A172 (cell line): Measurements from ENCODE around the gene POMT2. TPM values are rescaled to one million over a fixed set of nuclear protein-coding genes. Genes with fewer than 3 reads are reported as not detected.
"Not testable (repeated sequence)": the region's sequence is repeated elsewhere in the genome, so short reads cannot be mapped to it uniquely, and the experiment has no call there.

Experiments used
- DNase-seq: peaks from one replicate; pipeline ENCODE4 v3.0.0-alpha.2; 2015; ENCODE audit warnings: low spot score
- total RNA-seq: library from RNA; depleted of rRNA; stranded (reverse); fragments of >200 nt; shearing (Covaris generic); gene quantifications from 2 replicates; pipeline ENCODE4 v1.2.3, GENCODE V29; 2014; rRNA removed

Gene POMT2, protein sequence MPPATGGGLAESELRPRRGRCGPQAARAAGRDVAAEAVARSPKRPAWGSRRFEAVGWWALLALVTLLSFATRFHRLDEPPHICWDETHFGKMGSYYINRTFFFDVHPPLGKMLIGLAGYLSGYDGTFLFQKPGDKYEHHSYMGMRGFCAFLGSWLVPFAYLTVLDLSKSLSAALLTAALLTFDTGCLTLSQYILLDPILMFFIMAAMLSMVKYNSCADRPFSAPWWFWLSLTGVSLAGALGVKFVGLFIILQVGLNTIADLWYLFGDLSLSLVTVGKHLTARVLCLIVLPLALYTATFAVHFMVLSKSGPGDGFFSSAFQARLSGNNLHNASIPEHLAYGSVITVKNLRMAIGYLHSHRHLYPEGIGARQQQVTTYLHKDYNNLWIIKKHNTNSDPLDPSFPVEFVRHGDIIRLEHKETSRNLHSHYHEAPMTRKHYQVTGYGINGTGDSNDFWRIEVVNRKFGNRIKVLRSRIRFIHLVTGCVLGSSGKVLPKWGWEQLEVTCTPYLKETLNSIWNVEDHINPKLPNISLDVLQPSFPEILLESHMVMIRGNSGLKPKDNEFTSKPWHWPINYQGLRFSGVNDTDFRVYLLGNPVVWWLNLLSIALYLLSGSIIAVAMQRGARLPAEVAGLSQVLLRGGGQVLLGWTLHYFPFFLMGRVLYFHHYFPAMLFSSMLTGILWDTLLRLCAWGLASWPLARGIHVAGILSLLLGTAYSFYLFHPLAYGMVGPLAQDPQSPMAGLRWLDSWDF
- total RNA-seq = 13.7 and 14.5 TPM in 2 replicates

DNA sequence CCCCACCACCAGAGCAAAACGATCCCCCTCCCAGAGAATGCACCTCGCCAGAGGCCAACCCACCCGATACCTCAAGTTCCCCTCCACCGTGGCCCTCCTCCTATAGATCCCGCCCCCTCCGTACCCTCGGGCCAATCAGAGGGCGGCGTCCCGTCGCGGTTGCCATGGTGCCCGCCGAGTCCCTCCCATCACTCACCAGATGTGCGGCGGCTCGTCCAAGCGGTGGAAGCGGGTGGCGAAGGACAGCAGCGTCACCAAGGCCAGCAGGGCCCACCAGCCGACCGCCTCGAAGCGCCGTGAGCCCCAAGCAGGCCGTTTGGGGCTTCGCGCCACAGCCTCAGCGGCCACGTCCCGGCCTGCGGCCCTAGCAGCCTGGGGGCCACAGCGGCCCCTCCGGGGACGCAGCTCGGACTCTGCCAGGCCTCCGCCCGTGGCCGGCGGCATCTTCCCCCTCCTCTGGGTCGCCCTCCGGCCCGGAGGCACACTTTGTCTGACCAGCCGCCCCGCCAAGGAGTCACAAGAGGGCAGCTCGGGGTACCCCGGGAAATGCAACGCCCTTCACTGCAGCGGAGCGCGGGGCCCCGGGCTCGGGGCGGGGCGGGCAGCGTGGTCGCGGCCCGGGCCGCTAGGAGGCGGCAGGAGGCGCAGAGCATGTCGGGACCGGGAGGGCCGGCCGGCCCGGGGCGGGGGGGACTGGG is at the start of gene POMT2:
TSS of gene POMT2 (minus strand) at position 646 of the 698 bp plus-strand sequence. CDS start at position 444, 202 bp downstream.
- peak; percentile 63 for DNase-seq

DNA sequence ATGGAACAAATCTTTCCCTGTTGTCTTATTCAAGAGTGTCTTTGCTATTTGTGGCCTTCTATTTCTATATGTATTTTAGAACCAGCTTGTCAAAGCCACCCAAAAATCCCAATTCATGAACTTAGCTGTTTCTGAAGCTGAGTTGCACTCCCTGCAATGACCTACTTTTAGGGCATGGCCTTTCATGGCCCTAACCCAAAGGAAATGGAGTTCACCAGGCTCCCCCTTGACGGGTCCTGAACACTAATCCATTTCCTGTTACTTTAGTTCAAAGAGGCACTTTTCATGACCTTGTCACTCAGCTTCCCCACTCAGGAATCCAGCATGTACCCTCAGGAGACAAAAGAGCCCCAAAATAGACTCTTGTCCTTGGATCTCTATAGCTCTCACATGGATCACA is 48.6 kb upstream of the POMT2 start:
- no peak for DNase-seq

DNA sequence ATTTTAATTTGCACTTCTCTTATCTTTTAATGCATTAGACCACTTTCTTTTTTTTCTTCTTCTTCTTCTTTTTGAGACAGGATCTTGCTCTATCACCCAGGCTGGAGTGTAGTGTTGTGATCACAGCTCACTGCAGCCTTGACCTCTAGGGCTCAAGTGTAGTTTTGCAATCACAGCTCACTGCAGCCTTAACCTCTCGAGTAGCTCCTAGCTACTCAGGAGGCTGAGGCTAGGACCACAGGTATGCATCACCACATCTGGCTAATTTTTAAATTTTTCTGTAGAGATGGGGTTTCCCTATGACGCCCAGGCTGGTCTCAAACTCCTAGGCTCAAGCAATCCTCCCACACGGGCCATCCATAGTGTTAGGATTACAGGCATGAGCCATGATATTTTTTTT is 43.5 kb upstream of the POMT2 start:
- DNase-seq = no peak

DNA sequence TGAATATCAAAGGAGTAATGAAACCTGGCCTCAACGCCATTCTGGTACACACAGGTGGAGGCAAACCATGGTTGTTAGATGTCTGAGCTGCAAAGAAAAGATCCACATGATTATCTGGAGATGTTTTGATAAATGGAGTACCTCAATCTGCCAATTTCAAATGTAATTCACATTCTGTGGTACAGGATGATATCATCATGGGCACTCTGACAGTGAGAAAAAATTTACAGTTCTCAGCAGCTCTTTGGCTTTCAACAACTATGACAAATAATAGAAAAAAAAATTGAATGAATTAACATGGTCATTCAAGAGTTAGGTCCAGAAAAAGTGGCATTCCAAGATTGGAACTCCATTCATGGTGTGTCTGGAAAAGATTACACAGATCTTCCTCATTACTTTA is 38.9 kb upstream of the POMT2 start:
- DNase-seq = no peak

DNA sequence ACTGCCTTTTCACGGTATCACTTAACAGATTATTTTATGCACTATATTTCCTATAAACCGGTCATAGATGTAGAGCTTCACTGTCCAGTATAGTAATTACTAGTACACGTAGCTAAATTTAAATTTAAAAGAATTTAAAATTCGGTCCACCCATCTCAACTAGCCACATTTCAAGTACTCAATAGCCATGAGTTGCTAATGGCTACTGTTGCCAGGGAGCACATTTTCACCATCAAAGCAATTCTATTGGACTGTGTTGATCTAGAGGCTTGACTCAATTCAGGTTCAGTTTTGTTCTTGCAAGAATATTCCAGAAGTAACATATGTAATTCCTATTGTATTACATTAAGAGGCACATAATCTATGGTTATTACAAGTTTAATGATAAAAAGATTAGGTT is 36.2 kb upstream of the POMT2 start:
- no peak for DNase-seq

DNA sequence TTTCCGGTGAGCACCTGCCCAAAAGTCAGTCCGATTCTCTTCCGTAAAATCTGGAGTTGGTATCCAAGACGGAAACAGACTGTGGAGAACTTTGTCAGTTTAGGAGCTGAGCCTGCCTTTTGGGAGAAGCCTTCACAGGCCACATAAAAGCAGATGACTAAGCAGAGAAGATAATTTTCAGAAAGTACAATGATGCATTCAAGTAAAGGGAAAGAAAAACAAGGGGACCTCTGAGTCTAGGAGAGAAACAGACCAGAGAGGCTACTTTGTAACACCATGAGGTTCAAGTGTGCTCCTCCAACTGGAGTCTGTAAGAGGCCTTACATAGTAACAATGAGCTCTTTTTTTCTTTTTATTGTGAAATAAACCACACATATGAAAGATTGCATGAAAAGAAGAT is 35.1 kb upstream of the POMT2 start:
- no peak for DNase-seq

DNA sequence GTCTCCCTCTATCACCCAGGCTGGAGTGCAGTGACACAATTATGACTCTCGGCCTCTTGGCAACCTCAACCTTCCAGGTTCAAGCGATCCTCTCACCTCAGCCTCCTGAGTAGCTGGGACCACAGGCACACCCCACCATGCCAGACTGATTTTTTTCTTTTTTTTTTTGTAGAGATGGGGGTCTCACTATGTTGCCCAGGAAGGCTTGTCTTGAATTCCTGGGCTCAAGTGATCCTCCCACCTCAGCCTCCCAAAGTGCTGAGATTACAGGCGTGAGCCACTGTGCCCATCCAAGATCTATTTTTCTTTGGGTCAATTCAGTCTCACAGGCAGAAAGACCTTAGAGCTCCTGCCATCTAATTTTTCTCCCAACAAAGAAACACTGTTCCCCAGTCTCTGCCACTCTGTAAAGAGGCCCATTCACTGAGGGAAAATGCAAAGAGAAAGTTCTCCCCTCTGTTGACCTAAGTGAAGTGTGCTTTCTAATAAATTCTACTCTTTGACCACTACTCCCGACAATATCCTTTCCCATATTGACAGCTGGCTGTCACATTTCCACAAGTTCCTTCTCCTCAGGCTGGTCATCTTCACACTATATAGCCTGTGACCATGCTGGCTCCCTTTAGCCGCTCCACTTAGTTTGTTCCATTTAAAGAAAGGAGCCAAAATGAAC is 32.9 kb upstream of the POMT2 start:
- DNase-seq = no peak

DNA sequence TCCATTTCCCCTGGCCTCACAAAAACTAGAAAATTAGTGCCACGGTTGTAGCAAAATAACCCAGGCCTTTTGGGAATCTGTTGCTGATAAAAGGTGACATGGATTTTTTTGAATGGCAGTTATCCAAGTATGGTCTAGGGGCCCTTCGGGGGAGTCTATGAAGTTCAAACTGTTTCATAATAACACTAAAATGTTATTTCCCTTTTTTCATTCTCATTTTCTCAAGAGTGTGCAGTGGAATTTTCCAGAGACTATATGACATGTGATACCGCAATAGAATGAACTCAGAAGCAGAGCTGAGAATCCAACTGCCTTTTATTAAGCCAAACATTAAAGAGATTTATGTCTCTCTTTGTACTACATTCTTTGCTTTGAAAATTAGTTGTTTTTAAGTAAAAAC is 27.1 kb upstream of the POMT2 start:
- no peak for DNase-seq

DNA sequence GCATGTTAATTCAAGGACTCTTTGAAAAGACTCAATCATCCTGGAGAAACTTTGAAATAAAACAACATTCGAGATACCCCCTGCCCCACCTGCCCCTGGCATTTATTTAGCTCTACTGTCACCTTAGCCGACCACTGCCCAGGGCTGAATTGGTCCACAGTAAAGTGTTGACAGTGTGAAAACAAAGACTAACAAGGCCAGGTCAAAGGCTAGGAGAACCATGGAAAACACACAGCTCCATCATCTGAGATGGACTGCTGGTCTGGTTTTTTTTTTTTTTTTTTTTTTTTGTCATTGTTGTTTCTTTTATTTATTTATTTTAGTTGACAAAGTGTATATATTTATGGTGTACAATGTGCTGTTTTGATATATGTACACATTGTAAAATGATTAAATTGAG is 25.8 kb upstream of the POMT2 start:
- no peak for DNase-seq

DNA sequence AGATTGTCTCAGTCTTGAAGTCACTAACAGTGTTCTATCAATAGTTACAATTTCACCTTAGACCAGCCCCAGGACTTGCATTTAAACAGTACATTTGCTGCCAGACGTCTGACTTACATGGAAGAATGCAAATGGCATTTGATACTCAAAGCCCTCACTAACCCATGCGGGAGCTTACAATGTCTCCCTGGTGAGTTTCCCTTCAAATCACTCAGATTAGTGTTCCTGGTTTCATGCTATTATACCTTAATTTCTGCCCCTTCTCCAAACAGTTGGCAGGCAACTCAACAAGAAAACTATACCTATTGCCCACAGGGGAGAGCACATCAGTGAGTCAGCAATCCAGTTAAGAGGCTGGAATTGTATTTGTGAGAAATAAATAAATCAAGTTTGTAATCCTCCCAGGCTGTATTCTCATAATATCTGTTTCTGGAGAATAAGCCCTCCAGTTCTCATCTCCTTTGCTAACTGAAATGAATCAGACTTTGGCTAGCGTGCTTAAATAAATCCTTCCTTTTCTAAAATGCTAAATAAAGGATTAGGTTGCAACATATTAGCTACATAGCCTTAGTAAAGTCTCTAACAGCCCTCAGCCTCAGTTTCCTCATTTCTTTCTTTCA is 23.8 kb upstream of the POMT2 start:
- DNase-seq = no peak

DNA sequence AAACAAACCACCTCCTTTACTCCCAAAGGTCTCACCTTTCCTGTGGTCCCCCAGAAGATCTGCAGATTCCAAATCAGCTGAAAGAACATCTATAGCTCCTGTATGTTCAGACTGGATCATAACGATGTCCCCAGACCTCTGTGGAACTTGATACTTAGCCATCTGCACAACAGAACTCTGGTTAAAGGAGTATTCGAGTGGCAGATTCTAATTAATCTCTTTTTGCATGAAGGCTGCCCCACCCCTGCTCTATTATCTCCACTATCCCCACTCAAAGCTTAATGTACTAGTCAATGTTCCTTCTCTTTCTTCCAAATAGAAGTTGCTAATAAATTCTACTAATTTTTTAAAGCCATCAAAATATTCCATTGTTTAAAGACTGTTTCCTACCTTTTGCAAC is 23.0 kb upstream of the POMT2 start:
- no peak for DNase-seq

DNA sequence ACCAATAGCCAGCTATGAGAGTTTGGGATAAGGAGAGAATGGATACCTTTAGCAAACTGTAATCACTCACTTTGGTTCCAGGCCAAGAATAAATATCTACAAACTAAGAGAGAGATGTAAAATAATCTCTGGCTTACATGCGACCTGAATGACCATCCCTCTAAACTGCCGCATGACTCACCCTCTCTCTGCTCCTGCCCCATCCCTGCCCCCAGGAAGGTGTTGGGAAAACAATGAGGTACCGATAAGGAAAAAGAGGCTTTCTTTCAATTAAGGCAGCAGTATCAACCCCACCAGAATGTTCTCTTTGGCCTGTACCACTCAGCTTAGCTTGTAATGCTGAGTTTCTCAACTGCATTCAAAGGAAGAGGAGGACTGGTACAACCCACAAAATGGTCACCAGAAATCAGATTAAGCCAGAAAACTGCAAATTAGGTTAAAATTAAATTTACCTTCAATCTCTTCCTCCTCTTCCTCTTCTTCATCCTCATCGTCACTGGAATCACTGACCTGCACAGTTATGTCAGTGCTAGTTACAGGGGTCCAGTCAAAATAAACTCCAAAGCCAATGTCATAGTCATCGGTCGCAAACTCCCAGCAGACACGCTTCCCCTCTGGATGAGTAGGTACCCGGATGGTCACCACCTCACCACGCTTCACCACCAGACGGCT is 22.2 kb upstream of the POMT2 start:
- DNase-seq = no peak

DNA sequence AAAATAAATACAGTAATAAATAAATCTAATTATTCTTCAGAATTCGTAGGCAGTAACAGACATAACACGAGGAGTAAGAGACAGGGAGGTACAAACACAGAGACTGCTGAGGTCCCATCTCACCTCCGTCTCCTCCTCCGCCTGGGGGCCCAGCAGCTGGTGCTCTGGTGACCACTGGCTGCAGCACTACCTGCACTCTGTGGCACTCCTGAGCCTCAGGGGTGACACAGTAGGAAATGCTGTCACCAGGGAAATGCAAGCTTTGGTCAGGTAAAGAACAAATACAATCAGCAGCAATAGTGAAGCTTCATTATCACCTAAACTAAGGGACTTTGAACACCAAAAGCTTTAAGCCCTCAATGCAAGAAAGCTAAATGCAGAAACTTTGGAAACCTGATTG is 19.7 kb upstream of the POMT2 start:
- no peak for DNase-seq

DNA sequence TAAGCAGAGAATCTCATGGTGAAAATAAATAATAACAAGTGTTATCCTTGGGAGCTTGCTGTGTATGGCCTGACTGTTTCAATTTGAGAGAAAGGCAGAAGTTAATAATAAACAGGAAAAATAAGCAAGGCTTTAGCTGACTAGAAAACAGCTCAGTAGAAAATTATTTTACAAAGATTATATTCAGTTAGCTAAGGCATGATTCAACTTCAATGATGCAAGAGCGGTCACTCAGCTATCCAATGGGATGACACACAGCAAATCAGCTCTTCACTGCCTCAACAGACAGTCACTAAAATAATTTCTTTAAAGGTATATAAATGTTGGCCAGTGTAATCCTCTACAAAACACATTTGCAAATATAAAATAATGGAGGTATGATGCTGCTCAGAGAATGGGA is 18.7 kb upstream of the POMT2 start:
- DNase-seq = no peak

DNA sequence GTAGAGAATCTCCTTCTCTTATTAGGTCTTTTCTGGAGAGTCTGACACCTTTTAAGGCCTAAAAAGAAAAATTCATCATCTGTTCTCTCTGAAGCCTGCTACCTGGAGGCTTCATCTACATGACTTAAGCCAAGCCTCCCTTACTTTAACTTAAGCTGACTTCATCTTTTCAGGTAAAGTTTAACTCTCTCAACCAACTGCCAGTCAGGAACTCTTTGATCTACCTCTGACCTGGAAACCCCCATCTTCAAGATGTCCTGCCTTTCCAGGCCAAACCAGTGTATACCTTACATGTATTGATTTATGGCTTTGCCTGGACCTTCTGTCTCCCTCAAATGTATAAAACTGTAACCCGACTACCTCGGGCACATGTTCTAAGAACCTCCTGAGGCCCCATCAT is 17.6 kb upstream of the POMT2 start:
- DNase-seq = no peak

DNA sequence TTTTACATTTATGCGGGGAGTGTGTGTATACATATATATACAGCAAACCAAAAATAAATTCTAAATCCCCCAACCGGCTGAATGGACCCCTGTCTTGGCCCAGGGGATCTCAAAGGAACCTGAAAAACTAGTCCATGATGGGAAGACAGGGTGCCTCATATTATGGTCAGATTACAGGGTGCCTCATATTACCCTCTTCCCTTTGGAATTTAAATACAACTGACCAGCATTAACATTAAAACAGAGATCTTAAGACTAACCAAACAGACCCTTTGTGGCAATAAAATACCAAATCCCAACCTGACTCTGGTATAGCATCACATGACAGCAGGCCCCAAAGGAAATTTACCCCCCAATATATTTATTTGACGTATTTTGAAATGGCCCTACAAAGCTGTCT is 17.2 kb upstream of the POMT2 start:
- no peak for DNase-seq

DNA sequence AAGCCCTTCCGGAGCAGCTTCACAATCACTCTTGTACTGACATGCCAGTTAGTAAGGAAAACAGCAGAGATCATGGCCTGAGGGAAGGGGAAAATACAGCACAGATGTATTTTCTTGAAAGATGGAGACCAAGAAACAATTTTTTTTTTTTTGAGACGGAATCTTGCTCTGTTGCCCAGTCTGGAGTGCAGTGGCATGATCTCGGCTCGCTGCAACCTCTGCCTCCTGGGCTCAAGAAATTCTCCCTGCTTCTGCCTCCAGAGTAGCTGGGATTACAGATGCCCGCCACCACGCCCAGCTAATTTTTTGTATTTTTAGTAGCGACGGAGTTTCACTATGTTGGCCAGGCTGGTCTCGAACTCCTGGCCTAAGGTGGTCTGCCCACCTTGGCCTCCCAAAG is 16.6 kb upstream of the POMT2 start:
- DNase-seq = not testable (repeated sequence)

DNA sequence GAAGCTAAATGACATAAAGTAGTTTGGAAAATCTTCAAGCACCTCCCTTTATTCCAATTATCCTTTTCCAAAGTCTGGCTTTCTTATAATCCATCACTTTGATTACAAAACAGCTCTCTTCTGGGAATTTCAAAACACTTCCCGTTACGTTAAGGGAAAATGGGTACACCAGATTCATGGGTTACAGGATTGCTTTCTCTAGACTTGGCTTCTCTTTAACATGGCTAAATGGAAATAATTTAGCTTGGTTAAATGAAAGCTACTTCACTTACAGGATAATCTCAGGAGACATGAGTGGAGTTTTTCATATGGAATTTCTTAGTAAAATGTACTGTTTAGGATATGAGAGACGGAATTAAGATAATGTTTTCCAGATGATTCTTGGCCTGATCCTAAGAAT is 14.9 kb upstream of the POMT2 start:
- no peak for DNase-seq

DNA sequence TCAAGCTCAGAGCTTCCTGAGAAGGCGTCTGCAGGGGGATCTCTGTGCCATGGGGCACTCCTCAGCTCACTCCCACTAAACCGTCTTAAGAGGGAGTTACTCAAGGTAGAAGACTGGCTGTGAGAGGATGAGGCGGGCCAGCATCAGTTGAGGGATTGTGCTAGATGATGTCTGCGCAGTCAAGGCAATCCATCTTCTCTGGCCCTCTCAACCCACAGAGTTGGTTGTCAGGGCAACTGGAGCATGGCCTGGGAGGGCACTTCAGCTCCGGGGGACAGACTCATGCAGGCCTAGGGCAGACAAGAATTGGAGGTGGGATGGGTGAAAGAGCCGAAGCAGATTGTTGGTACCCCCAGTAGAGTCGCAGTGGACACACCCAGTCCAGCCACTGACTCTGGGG is 9.2 kb upstream of the POMT2 start:
- DNase-seq = no peak

DNA sequence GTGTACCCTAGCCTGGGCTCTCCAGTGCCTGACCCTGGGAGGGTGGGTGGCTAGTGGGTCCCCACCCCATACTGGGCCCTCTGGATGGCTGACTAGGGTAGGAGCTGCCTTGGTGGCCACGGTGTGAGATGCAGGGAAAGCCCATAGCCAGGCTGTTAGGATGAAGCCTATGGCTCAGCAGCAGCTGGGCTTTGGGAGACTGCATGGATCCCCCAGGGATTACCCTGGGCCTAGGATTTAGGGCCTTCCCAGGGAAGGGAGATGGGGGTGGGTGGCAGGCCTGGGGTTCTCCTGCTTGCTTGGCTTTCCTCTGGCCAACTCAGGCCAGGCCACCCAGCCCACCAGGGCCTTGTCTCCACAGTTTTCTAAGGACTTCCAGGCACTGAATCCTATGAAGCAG is 6.4 kb upstream of the POMT2 start:
- DNase-seq = no peak

DNA sequence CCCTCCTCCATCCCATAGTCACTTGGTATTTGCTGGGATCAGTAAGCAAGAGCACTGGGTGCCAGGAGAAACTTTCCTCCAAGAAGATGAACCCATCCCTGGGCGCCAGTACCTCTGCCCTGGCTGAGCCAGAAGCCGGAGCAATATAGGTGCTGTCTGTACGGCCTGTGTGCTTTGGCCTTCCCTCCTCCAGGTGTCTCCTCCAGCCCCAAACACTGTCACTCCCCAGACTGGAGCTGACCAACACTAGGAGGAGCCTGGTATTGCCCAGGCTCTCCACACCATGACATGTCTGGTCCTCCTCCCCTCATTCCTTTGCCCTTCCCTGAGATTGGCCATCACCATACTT is 5.0 kb upstream of the POMT2 start:
- no peak for DNase-seq
